ENCODE data around the gene MAP6D1. TPM values are rescaled to one million over a fixed set of nuclear protein-coding genes. Genes with fewer than 3 reads are reported as not detected.

Gene MAP6D1
- total RNA-seq, 2 donors from 2014 or later: 0.98 TPM; not detected in 1

GRCh38 chr3:183799461-183799860 is 25.9 kb downstream of the MAP6D1 start:
- Histone ChIP-seq H3K9me3 (no peaks in the 10 kb centered on the region), H3K9ac (ENCODE audit: low read depth in 2 of 2, low read length in 2 of 2) (no peak overlapping the region), H3K27ac (no peak overlapping the region), H3K27me3 (no peaks in the 10 kb centered on the region), H3K4me3 (no peak overlapping the region), H3K4me1 (no peaks in the 10 kb centered on the region), H3K36me3 (peaks cover 7% of the 10 kb centered on the region)
- DNase-seq: no peak
- intact Hi-C loops (cut with DNase I): no loop called here
- TF ChIP-seq CTCF (IDR thresholded peaks at IDR 0.05): no peak

- Histone ChIP-seq H3K4me1 (no peaks in the 10 kb centered on the region), H3K27ac (no peak overlapping the region), H3K36me3 (peaks cover 7% of the 10 kb centered on the region), H3K9me3 (no peaks in the 10 kb centered on the region), H3K9ac (ENCODE audit: low read depth in 2 of 2, low read length in 2 of 2) (no peak overlapping the region), H3K4me3 (no peak overlapping the region), H3K27me3 (no peaks in the 10 kb centered on the region)
- no peak for TF ChIP-seq CTCF (IDR thresholded peaks at IDR 0.05)
- DNase-seq: no peak
- intact Hi-C loops (cut with DNase I): no loop called here
Observed at GRCh38 chr3:183797996-183798395, 27.4 kb downstream of the MAP6D1 start.

GRCh38 chr3:183796372-183796771 is 29.0 kb downstream of the MAP6D1 start:
- H3K36me3 ChIP-seq: peaks cover 7% of the 10 kb centered on the region
- no peak for TF ChIP-seq CTCF (IDR thresholded peaks at IDR 0.05)

GRCh38 chr3:183794452-183794851 is 30.9 kb downstream of the MAP6D1 start:
- Histone ChIP-seq H3K36me3 (no peaks in the 10 kb centered on the region), H3K9ac (ENCODE audit: low read depth in 2 of 2, low read length in 2 of 2) (no peak overlapping the region)
- no peak for DNase-seq

More at GRCh38 chr3:183796372-183796771, 29.0 kb downstream of the MAP6D1 start:
- H3K27ac ChIP-seq: no peak overlapping the region
- H3K4me1 ChIP-seq: no peaks in the 10 kb centered on the region
- no peak overlapping the region for H3K4me3 ChIP-seq
- no peaks in the 10 kb centered on the region for H3K9me3 ChIP-seq
- intact Hi-C loops (cut with DNase I): no loop called here
- no peak overlapping the region for H3K9ac ChIP-seq (ENCODE audit: low read depth in 2 of 2, low read length in 2 of 2)
- DNase-seq: no peak
- no peaks in the 10 kb centered on the region for H3K27me3 ChIP-seq

GRCh38 chr3:183792976-183793375 is 32.4 kb downstream of the MAP6D1 start:
- no peaks in the 10 kb centered on the region for H3K36me3 ChIP-seq
- no peak for DNase-seq

More at GRCh38 chr3:183794452-183794851, 30.9 kb downstream of the MAP6D1 start:
- intact Hi-C loops (cut with DNase I): no loop called here
- no peaks in the 10 kb centered on the region for H3K9me3 ChIP-seq
- H3K4me3 ChIP-seq: no peak overlapping the region
- no peaks in the 10 kb centered on the region for H3K4me1 ChIP-seq
- no peak overlapping the region for H3K27ac ChIP-seq
- TF ChIP-seq CTCF (IDR thresholded peaks at IDR 0.05): no peak
- H3K27me3 ChIP-seq: no peaks in the 10 kb centered on the region

More at GRCh38 chr3:183792976-183793375, 32.4 kb downstream of the MAP6D1 start:
- Histone ChIP-seq H3K4me3 (no peak overlapping the region), H3K27ac (no peak overlapping the region), H3K9ac (ENCODE audit: low read depth in 2 of 2, low read length in 2 of 2) (no peak overlapping the region), H3K4me1 (no peaks in the 10 kb centered on the region), H3K9me3 (no peaks in the 10 kb centered on the region), H3K27me3 (no peaks in the 10 kb centered on the region)
- no peak for TF ChIP-seq CTCF (IDR thresholded peaks at IDR 0.05)
- intact Hi-C loops (cut with DNase I): no loop called here

Measured in colonic mucosa (tissue), 4 donors.